Heart left ventricle (tissue), 16 donors: Measurements from ENCODE around the gene CALML6. TPM values are rescaled to one million over a fixed set of nuclear protein-coding genes. Genes with fewer than 3 reads are reported as not detected.

Experiments
- ATAC-seq, 4 donors: fragments of 200-7000 bp; cut with Tn5 transposase; one replicate each; pipeline ENCODE4 v1.9.1; 2020 to 2022; ENCODE audit warnings: moderate library complexity in 4 of 4, mild to moderate bottlenecking in 3 of 4, moderate number of reproducible peaks in 1 of 4
- DNase-seq, 5 donors: peaks; one replicate each; pipeline ENCODE4 v3.0.0-alpha.2; 2020
- H3K27ac ChIP-seq, 12 donors: fragments of 200-600 bp; sonication (generic) in 4 of 12; one replicate each; pipeline versions ENCODE4 v1.5.0 to v1.8.0; 2016 to 2022; ENCODE audit warnings: mild to moderate bottlenecking in 2 of 12
- H3K27me3 ChIP-seq, 9 donors: fragments of 200-600 bp; sonication (generic) in 2 of 9; one replicate each; pipeline versions ENCODE4 v1.5.1 to v1.8.0; 2016 to 2022; ENCODE audit warnings: mild to moderate bottlenecking in 3 of 9
- H3K36me3 ChIP-seq, 9 donors: fragments of 200-600 bp; sonication (generic) in 2 of 9; one replicate each; pipeline versions ENCODE4 v1.5.0 to v1.8.0; 2018 to 2022; ENCODE audit warnings: mild to moderate bottlenecking in 2 of 9
- H3K4me1 ChIP-seq, 12 donors: fragments of 200-600 bp; sonication (generic) in 4 of 12; one replicate each; pipeline versions ENCODE4 v1.5.0 to v1.8.0; 2016 to 2022; ENCODE audit warnings: mild to moderate bottlenecking in 3 of 12
- H3K4me3 ChIP-seq, 12 donors: fragments of 200-600 bp; sonication (generic) in 4 of 12; one replicate each; pipeline versions ENCODE4 v1.5.0 to v1.8.0; 2017 to 2022; ENCODE audit warnings: mild to moderate bottlenecking in 9 of 12, moderate library complexity in 4 of 12
- H3K9me3 ChIP-seq, 12 donors: fragments of 200-600 bp; sonication (generic) in 4 of 12; one replicate each; pipeline versions ENCODE4 v1.5.0 to v1.8.0; 2016 to 2022; ENCODE audit warnings: mild to moderate bottlenecking in 1 of 12
- CTCF ChIP-seq, 12 donors: fragments of 200-600 bp; sonication (generic) in 4 of 12; IDR thresholded peaks; one replicate each; pipeline versions ENCODE4 v1.5.0 to v1.8.0; 2018 to 2022; ENCODE audit warnings: antibody characterized with exemption in 12 of 12, mild to moderate bottlenecking in 5 of 12
- POLR2A ChIP-seq, 2 donors: fragments of 450-650 bp; IDR thresholded peaks; one replicate each; pipeline ENCODE4 v1.6.1; 2017; ENCODE audit warnings: antibody characterized with exemption in 2 of 2, mild to moderate bottlenecking in 2 of 2, moderate library complexity in 2 of 2
- WGBS, 4 donors: extraction: QIAGEN DNeasy Blood & Tissue Kit in 2 of 4; methylation state at CpG; one replicate each; pipeline versions ENCODE4 v1.1.5 to v1.1.7; 2013 to 2018; 5-methylcytosine and 5-hydroxymethylcytosine counted together
- intact Hi-C, 10 donors: fragments of 100-400 bp; cut with DNase I; formaldehyde crosslinking; loops; one replicate each; pipeline versions ENCODE4 v1.11.1 to v1.14.2; 2022
- polyA plus RNA-seq, 2 donors: library from polyadenylated mRNA; stranded (reverse); fragments of 200-250 nt; gene quantifications; one replicate each; pipeline ENCODE4 v1.2.3, GENCODE V29; 2013
- total RNA-seq, 9 donors: library from RNA; depleted of rRNA in 2 of 9; stranded (reverse); fragments of >200 nt in 2 of 9; fragmentation: NEBNext Ultra II Directional in 3 of 9; extraction: Animal tissue kit (Norgen Biotek cat#: 25700) in 3 of 9; gene quantifications; one replicate each; pipeline versions ENCODE4 v1.1.0 to v1.2.4, GENCODE V29; 2016 to 2023
- donor health status: ischemic (EF 13 %, LVEDD 7.1; RV severe dilation, severe dysfunction).
- donor health status: healthy with polysubstance abuse.
- donor health status: DM: no; HTN: yes; CAD: no.
- donor health status: DM: no; HTN: no; CAD: no.
- donor health status: ischemic (EF 25% LVEDD 6.9; RV normal size, moderate dysfunction).
- donor health status: ischemic (EF 25% LVEDD 5.7; RV mildly dilated, moderate dysfunction).
- donor health status: healthy.
- donor health status: DM: yes; HTN: yes; CAD: no.
- donor health status: ischemic (EF 35%, LVEDD 5.7; RV mildly dilated, moderate dysfunction).
- donor health status: nonischemic (EF 11% LVEDD 7.7; RV severe dilation, severe dysfunction).
- donor health status: DM: yes; HTN: yes; CAD: no.
- donor health status: PGD.
- donor health status: ischemic (EF 29% LVEDD 5.4; RV normal size, mild dysfunction).
- donor health status: nonischemic (EF 23%, LVEDD 6.1; RV moderate dilation, normal function).

CALML6 gene
- total and polyA plus RNA-seq, 11 donors: 0.17 to 0.58 (median 0.29) TPM; not detected in 8

GRCh38 chr1:1901641-1902294 lies 13.3 kb upstream of the CALML6 start:
- intact Hi-C loops: loop anchor here in 3 of 10 donors (5.0 to 10.0 kb wide), 3 partner anchors 109 to 207 kb away; partner anchors contain the start of gene SLC35E2B (in 1 of the 3)
- peak in 1 of 5 donors; percentile 60 for DNase-seq
- no peak overlapping the region for H3K27ac ChIP-seq
- no peak overlapping the region for H3K4me3 ChIP-seq
- H3K4me1 ChIP-seq: peaks cover 0 to 11% (median 4%) of the 10 kb centered on the region in 12 donors
- WGBS, 4 donors: 82 to 98% (median 87%) methylated on average over 5 to 13 of the region's 13 CpGs
- H3K36me3 ChIP-seq: no peaks in the 10 kb centered on the region
- H3K27me3 ChIP-seq: no peaks in the 10 kb centered on the region
- TF ChIP-seq CTCF (IDR thresholded peaks at IDR 0.05) (no peak), POLR2A (IDR thresholded peaks at IDR 0.05) (no peak)
- no peaks in the 10 kb centered on the region for H3K9me3 ChIP-seq
- no peak for ATAC-seq

- no peaks in the 10 kb centered on the region for H3K27me3 ChIP-seq
- H3K4me1 ChIP-seq: peaks cover 0 to 24% (median 11%) of the 10 kb centered on the region in 12 donors
- no peak overlapping the region for H3K27ac ChIP-seq
- no peak overlapping the region for H3K4me3 ChIP-seq
- 91 to 99% (median 97%) methylated on average over 12 of the region's 12 CpGs for WGBS, 4 donors
- intact Hi-C loops: loop anchor here in 3 of 10 donors (5.0 to 10.0 kb wide), 3 partner anchors 111 to 208 kb away; partner anchors contain the start of gene SLC35E2B (in 1 of the 3)
- DNase-seq: no peak
- H3K36me3 ChIP-seq: no peaks in the 10 kb centered on the region
- no peaks in the 10 kb centered on the region for H3K9me3 ChIP-seq
- no peak for TF ChIP-seq POLR2A (IDR thresholded peaks at IDR 0.05)
- TF ChIP-seq CTCF (IDR thresholded peaks at IDR 0.05): no peak
- no peak for ATAC-seq
Observed at GRCh38 chr1:1903224-1903623, 11.8 kb upstream of the CALML6 start.

- DNase-seq: peak; percentile 89 to 92 (median 91)
- TF ChIP-seq CTCF (IDR thresholded peaks at IDR 0.05) (peak; percentile 89 to 96 (median 92)), POLR2A (IDR thresholded peaks at IDR 0.05) (no peak)
- Histone ChIP-seq H3K27me3 (no peaks in the 10 kb centered on the region), H3K4me3 (no peak overlapping the region), H3K36me3 (no peaks in the 10 kb centered on the region), H3K9me3 (no peaks in the 10 kb centered on the region), H3K27ac (peak overlapping the region in 10 of 12 donors; percentile 24 to 84 (median 58)), H3K4me1 (peaks cover 0 to 36% (median 20%) of the 10 kb centered on the region in 12 donors)
- 11 to 19% (median 18%) methylated on average over 14 to 15 of the region's 15 CpGs for WGBS, 4 donors
- ATAC-seq: peak; percentile 67 to 88 (median 75)
- intact Hi-C loops: loop anchor here in 7 of 10 donors (1.0 to 10.0 kb wide), 8 partner anchors 13 to 212 kb away; partner anchors contain the start of genes NADK (in 5 of the 7) and SLC35E2B (in 1 of the 7)
Observed at GRCh38 chr1:1906185-1907097, 8.6 kb upstream of the CALML6 start.
